ENCODE results near the gene PAN3. TPM values are rescaled to one million over a fixed set of nuclear protein-coding genes. Genes with fewer than 3 reads are reported as not detected.

PAN3 gene
- total and polyA plus RNA-seq, 2 of the 8 experiments (the other 6 are each of a cell fraction or from before 2014, with no cell fraction given) = 12.7 to 39.3 TPM

DNA sequence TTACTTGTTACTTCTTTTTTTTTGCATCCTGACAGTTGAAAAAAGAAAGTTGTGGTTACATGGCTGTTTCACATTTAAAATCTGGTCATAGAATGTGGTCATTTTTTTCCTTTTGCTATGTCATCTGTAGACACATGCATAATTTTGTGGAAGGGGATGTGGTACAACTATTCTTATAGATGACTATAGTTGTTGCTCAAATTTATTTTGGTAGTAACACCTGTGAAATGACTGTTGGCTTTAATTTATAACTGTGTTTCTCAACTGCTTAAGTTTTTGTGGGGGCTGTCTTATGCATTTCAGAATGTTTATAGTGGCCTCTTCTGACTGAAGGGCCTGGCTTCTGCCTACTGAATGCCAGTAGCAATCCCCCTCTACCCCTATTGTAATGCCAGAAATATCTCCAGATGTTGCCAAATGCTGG lies 130.5 kb downstream of the PAN3 start (continued):
- TF ChIP-seq, protein P1, sequence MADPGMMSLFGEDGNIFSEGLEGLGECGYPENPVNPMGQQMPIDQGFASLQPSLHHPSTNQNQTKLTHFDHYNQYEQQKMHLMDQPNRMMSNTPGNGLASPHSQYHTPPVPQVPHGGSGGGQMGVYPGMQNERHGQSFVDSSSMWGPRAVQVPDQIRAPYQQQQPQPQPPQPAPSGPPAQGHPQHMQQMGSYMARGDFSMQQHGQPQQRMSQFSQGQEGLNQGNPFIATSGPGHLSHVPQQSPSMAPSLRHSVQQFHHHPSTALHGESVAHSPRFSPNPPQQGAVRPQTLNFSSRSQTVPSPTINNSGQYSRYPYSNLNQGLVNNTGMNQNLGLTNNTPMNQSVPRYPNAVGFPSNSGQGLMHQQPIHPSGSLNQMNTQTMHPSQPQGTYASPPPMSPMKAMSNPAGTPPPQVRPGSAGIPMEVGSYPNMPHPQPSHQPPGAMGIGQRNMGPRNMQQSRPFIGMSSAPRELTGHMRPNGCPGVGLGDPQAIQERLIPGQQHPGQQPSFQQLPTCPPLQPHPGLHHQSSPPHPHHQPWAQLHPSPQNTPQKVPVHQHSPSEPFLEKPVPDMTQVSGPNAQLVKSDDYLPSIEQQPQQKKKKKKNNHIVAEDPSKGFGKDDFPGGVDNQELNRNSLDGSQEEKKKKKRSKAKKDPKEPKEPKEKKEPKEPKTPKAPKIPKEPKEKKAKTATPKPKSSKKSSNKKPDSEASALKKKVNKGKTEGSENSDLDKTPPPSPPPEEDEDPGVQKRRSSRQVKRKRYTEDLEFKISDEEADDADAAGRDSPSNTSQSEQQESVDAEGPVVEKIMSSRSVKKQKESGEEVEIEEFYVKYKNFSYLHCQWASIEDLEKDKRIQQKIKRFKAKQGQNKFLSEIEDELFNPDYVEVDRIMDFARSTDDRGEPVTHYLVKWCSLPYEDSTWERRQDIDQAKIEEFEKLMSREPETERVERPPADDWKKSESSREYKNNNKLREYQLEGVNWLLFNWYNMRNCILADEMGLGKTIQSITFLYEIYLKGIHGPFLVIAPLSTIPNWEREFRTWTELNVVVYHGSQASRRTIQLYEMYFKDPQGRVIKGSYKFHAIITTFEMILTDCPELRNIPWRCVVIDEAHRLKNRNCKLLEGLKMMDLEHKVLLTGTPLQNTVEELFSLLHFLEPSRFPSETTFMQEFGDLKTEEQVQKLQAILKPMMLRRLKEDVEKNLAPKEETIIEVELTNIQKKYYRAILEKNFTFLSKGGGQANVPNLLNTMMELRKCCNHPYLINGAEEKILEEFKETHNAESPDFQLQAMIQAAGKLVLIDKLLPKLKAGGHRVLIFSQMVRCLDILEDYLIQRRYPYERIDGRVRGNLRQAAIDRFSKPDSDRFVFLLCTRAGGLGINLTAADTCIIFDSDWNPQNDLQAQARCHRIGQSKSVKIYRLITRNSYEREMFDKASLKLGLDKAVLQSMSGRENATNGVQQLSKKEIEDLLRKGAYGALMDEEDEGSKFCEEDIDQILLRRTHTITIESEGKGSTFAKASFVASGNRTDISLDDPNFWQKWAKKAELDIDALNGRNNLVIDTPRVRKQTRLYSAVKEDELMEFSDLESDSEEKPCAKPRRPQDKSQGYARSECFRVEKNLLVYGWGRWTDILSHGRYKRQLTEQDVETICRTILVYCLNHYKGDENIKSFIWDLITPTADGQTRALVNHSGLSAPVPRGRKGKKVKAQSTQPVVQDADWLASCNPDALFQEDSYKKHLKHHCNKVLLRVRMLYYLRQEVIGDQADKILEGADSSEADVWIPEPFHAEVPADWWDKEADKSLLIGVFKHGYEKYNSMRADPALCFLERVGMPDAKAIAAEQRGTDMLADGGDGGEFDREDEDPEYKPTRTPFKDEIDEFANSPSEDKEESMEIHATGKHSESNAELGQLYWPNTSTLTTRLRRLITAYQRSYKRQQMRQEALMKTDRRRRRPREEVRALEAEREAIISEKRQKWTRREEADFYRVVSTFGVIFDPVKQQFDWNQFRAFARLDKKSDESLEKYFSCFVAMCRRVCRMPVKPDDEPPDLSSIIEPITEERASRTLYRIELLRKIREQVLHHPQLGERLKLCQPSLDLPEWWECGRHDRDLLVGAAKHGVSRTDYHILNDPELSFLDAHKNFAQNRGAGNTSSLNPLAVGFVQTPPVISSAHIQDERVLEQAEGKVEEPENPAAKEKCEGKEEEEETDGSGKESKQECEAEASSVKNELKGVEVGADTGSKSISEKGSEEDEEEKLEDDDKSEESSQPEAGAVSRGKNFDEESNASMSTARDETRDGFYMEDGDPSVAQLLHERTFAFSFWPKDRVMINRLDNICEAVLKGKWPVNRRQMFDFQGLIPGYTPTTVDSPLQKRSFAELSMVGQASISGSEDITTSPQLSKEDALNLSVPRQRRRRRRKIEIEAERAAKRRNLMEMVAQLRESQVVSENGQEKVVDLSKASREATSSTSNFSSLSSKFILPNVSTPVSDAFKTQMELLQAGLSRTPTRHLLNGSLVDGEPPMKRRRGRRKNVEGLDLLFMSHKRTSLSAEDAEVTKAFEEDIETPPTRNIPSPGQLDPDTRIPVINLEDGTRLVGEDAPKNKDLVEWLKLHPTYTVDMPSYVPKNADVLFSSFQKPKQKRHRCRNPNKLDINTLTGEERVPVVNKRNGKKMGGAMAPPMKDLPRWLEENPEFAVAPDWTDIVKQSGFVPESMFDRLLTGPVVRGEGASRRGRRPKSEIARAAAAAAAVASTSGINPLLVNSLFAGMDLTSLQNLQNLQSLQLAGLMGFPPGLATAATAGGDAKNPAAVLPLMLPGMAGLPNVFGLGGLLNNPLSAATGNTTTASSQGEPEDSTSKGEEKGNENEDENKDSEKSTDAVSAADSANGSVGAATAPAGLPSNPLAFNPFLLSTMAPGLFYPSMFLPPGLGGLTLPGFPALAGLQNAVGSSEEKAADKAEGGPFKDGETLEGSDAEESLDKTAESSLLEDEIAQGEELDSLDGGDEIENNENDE (IDR thresholded peaks at IDR 0.05; ENCODE audit: insufficient replicate concordance, low read length) = no peak
- no peak for TF ChIP-seq E2F6 (IDR thresholded peaks at IDR 0.05)
